MCF 10A (cell line): ENCODE measurements around the gene NAXE. TPM values are rescaled to one million over a fixed set of nuclear protein-coding genes. Genes with fewer than 3 reads are reported as not detected.
"Not testable (repeated sequence)": the region's sequence is repeated elsewhere in the genome, so short reads cannot be mapped to it uniquely, and the experiment has no call there.

Experiments used
- BruUV-seq: library from RNA; stranded (reverse); fragments of 400-500 nt; replicated peaks from 2 replicates; lab custom pipeline; 2021; lab: Mats Ljungman, UMichigan
- CTCF ChIA-PET: fragments of 300-600 bp; sonication (Branson Sonifier 250); formaldehyde crosslinking; extraction: SDS; loops from one replicate; lab custom pipeline; 2021; ENCODE audit warnings: antibody characterized with exemption, inconsistent platforms; lab: Yijun Ruan, JAX
- POLR2A ChIA-PET: fragments of 300-600, 350-650 bp; sonication (Branson Sonifier 250); formaldehyde crosslinking; extraction: SDS; loops from one replicate; lab custom pipeline; 2020; ENCODE audit warnings: antibody characterized with exemption, inconsistent platforms; lab: Yijun Ruan, JAX
- DNase-seq: peaks from one replicate; pipeline ENCODE4 v3.0.0-alpha.2; 2018; ENCODE audit not compliant: unreplicated experiment
- H3K27ac Mint-ChIP-seq: one replicate; pipeline ENCODE4 v1.8.0; 2022; ENCODE audit warnings: mild to moderate bottlenecking, low read depth, mixed read lengths; ENCODE audit not compliant: unreplicated experiment
- H3K27me3 Mint-ChIP-seq: one replicate; pipeline ENCODE4 v1.8.0; 2022; ENCODE audit warnings: mixed read lengths; ENCODE audit not compliant: insufficient read depth, unreplicated experiment
- H3K36me3 Mint-ChIP-seq: one replicate; pipeline ENCODE4 v1.8.0; 2022; ENCODE audit warnings: mild to moderate bottlenecking, moderate library complexity, mixed read lengths; ENCODE audit not compliant: insufficient read depth, unreplicated experiment
- H3K4me1 Mint-ChIP-seq: one replicate; pipeline ENCODE4 v1.8.0; 2022; ENCODE audit warnings: mixed read lengths; ENCODE audit not compliant: insufficient read depth, unreplicated experiment
- H3K4me3 Mint-ChIP-seq: one replicate; pipeline ENCODE4 v1.8.0; 2022; ENCODE audit warnings: mild to moderate bottlenecking, moderate library complexity, mixed read lengths; ENCODE audit not compliant: unreplicated experiment
- H3K9me3 Mint-ChIP-seq: one replicate; pipeline ENCODE4 v1.8.0; 2022; ENCODE audit warnings: mixed read lengths; ENCODE audit not compliant: unreplicated experiment
- intact Hi-C: fragments of 100-400 bp; cut with micrococcal nuclease; formaldehyde crosslinking; loops from 2 replicates; pipeline ENCODE4 v1.14.1; 2022
- total RNA-seq: library from RNA; stranded (reverse); gene quantifications from 2 replicates; pipeline ENCODE4 v1.2.3, GENCODE V29; 2022
- TF ChIP-seq, protein P1 (sequence below): fragments of 200-600 bp; IDR thresholded peaks from one replicate; pipeline ENCODE4 v1.8.0; 2022; ENCODE audit warnings: antibody characterized with exemption, mild to moderate bottlenecking; ENCODE audit not compliant: unreplicated experiment

Gene NAXE
- total RNA-seq, 1 experiment from 2014 or later = 155 TPM

- DNase-seq = no peak
- peak overlapping the region; percentile 24 for H3K27ac Mint-ChIP-seq
- BruUV-seq = no TSS peak
- POLR2A ChIA-PET = interaction anchor here (0.6 to 1.5 kb wide), 7 partner anchors 11 to 434 kb away, joined by 3 to 8 read pairs (median 4); partner anchors contain the start of gene IQGAP3
- H3K36me3 Mint-ChIP-seq = peaks cover 30% of the 10 kb centered on the region
- H3K4me1 Mint-ChIP-seq = peaks cover 17% of the 10 kb centered on the region
- intact Hi-C loops = loop anchor here (2.0 kb wide), 1 partner anchor 52 kb away; the partner anchor contains the start of gene MEF2D
- H3K9me3 Mint-ChIP-seq = no peaks in the 10 kb centered on the region
- H3K4me3 Mint-ChIP-seq = no peak overlapping the region
- TF ChIP-seq, protein P1, sequence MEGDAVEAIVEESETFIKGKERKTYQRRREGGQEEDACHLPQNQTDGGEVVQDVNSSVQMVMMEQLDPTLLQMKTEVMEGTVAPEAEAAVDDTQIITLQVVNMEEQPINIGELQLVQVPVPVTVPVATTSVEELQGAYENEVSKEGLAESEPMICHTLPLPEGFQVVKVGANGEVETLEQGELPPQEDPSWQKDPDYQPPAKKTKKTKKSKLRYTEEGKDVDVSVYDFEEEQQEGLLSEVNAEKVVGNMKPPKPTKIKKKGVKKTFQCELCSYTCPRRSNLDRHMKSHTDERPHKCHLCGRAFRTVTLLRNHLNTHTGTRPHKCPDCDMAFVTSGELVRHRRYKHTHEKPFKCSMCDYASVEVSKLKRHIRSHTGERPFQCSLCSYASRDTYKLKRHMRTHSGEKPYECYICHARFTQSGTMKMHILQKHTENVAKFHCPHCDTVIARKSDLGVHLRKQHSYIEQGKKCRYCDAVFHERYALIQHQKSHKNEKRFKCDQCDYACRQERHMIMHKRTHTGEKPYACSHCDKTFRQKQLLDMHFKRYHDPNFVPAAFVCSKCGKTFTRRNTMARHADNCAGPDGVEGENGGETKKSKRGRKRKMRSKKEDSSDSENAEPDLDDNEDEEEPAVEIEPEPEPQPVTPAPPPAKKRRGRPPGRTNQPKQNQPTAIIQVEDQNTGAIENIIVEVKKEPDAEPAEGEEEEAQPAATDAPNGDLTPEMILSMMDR = no peak
- CTCF ChIA-PET = interaction anchor here (0.6 to 2.1 kb wide), 6 partner anchors 14 to 106 kb away, joined by 3 to 11 read pairs (median 3); no protein-coding TSS in a partner anchor
- no peaks in the 10 kb centered on the region for H3K27me3 Mint-ChIP-seq
Observed at GRCh38 chr1:156552518-156552917, 39.1 kb upstream of the NAXE start.

DNA sequence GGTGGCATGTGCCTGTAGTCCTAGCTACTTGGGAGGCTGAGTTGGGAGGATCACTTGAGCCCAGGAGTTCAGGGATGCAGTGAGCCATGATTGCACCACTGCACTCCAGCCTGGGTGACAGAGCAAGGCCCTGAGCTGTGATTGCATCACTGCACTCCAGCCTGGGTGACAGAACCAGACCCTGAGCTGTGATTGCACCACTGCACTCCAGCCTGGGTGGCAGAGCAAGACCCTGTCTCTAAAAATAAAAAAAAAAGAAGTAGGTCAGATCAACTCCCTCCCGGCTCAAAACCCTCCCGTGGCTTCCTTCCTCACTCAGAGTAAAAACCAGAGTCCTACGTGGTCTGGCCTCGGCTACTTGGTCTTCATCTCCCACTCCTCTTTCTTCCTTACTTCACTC, 38.6 kb upstream of the NAXE start:
- H3K9me3 Mint-ChIP-seq, H3K27me3 Mint-ChIP-seq, H3K4me3 Mint-ChIP-seq, BruUV-seq: not testable (repeated sequence)
- CTCF ChIA-PET = interaction anchor here (0.8 to 2.1 kb wide), 2 partner anchors 20 to 107 kb away, joined by 3 to 11 read pairs; no protein-coding TSS in a partner anchor
- Mint-ChIP-seq H3K27ac (peak overlapping the region; percentile 24), H3K36me3 (peaks cover 30% of the 10 kb centered on the region), H3K4me1 (peaks cover 17% of the 10 kb centered on the region)
- POLR2A ChIA-PET = interaction anchor here (1.4 kb wide), 1 partner anchor 37 kb away, joined by 5 read pairs; no protein-coding TSS in a partner anchor
- intact Hi-C loops = loop anchor here (2.0 kb wide), 1 partner anchor 52 kb away; the partner anchor contains the start of gene MEF2D
- DNase-seq = peak; percentile 44

DNA sequence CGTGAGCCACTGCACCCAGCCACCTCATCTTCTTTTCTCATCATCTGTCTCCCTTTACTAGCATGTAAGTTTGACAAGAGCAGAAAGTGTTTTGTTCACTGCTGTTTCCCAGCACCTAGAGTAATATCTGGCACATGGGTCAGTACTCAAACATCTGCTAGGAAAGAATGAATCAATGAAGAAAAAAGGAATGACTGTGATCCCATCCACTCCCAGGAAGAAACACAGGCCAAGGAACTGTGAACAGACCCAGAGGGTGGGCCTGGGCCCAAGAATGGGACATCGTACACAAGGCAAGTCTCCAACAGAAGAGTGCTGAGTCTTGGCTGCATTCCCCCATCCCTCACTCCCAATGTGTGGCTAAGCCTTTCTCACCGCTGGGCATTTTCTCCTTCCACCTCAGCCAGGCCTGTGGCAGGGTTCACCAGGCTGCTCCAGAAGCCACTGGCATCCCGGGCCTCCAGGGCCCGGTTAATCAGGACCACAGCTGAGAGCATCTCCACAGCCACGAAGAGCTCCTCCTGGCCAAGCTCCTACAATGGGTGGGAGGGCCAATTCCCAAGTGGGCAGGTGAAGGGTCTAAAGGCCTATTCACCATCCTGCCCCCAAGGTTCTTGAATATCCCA, 37.6 kb upstream of the NAXE start:
- ChIA-PET POLR2A (no interaction called here), CTCF (interaction anchor here (0.6 to 1.3 kb wide), 3 partner anchors 66 to 108 kb away, joined by 3 to 5 read pairs (median 4); no protein-coding TSS in a partner anchor)
- BruUV-seq = no TSS peak
- H3K4me3 Mint-ChIP-seq = no peak overlapping the region
- H3K36me3 Mint-ChIP-seq = peaks cover 26% of the 10 kb centered on the region
- TF ChIP-seq, protein P1 = no peak
- DNase-seq = no peak
- H3K9me3 Mint-ChIP-seq = no peaks in the 10 kb centered on the region
- H3K4me1 Mint-ChIP-seq = peaks cover 17% of the 10 kb centered on the region
- intact Hi-C loops = loop anchor here (2.0 kb wide), 1 partner anchor 53 kb away; the partner anchor contains the start of gene MEF2D
- no peaks in the 10 kb centered on the region for H3K27me3 Mint-ChIP-seq
- no peak overlapping the region for H3K27ac Mint-ChIP-seq

GRCh38 chr1:156554971-156555370, 36.6 kb upstream of the NAXE start:
- intact Hi-C loops = no loop called here
- TF ChIP-seq, protein P1 = no peak
- POLR2A ChIA-PET = interaction anchor here (0.6 kb wide), 1 partner anchor 9 kb away, joined by 3 read pairs; no protein-coding TSS in a partner anchor
- no peaks in the 10 kb centered on the region for H3K9me3 Mint-ChIP-seq
- peaks cover 17% of the 10 kb centered on the region for H3K4me1 Mint-ChIP-seq
- H3K4me3 Mint-ChIP-seq = no peak overlapping the region
- CTCF ChIA-PET = interaction anchor here (0.6 to 1.5 kb wide), 10 partner anchors 11 to 171 kb away, joined by 3 to 6 read pairs (median 4); partner anchors contain the start of gene IQGAP3
- no peaks in the 10 kb centered on the region for H3K27me3 Mint-ChIP-seq
- H3K27ac Mint-ChIP-seq = peak overlapping the region; percentile 20
- H3K36me3 Mint-ChIP-seq = peaks cover 24% of the 10 kb centered on the region
- no peak for DNase-seq
- no TSS peak for BruUV-seq
